BE2C (cell line): ENCODE measurements around the gene MUS81.
"Not testable (repeated sequence)": the region's sequence is repeated elsewhere in the genome, so short reads cannot be mapped to it uniquely, and the experiment has no call there.

ENCODE experiments used
- DNase-seq: peaks from one replicate; pipeline ENCODE4 v3.0.0-alpha.2; 2020
- H3K27me3 ChIP-seq: fragments of 250-450 bp; sonication (Bioruptor Pico); 2 replicates; pipeline ENCODE4 v1.5.1; 2020; ENCODE audit warnings: mild to moderate bottlenecking
- H3K36me3 ChIP-seq: fragments of 250-450 bp; sonication (Bioruptor Pico); 2 replicates; pipeline ENCODE4 v1.5.1; 2020; ENCODE audit warnings: mild to moderate bottlenecking
- H3K4me1 ChIP-seq: fragments of 250-450 bp; sonication (Bioruptor Pico); 2 replicates; pipeline ENCODE4 v1.5.1; 2020
- H3K4me3 ChIP-seq: 2 replicates; pipeline ENCODE4 v1.5.1; 2011; ENCODE audit warnings: low read depth, low read length
- H3K9me3 ChIP-seq: fragments of 250-450 bp; sonication (Bioruptor Pico); 2 replicates; pipeline ENCODE4 v1.5.1; 2020
- CTCF ChIP-seq: IDR thresholded peaks from 2 replicates; pipeline ENCODE4 v1.5.1; 2012; ENCODE audit warnings: mild to moderate bottlenecking, low read depth, low read length

MUS81 gene

DNA sequence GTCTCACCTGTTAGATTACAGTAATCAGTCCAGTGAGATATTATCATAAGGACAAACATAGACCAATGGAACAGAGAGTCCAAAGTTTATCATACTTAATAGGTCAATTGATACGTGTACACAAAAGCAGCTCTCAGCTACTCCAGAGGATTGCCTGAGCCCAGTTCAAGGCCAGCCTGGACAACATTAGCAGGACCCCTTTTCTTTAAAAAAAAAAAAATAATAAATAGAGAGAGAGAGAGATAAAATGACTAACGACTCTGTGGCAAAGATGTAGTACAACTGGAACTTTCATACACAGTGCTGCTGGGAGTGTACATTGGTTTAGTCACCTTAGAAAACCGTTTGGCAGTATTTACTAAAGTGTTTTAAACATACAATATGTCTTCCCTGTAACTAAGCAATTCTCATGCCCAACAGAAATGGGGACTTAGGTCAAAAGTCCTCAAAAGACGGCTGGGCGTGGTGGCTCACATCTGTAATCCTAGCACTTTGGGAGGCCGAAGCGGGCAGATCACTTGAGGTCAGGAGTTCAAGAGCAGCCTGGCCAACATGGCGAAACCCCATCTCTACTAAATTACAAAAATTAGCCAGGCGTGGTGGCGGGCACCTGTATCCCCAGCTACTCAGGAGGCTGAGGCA is 15.9 kb upstream of the MUS81 start:
- no peak for TF ChIP-seq CTCF
- Histone ChIP-seq H3K9me3 (no peaks in the 10 kb centered on the region), H3K27me3 (no peaks in the 10 kb centered on the region), H3K36me3 (no peaks in the 10 kb centered on the region), H3K4me1 (no peaks in the 10 kb centered on the region), H3K4me3 (no peak overlapping the region)
- no peak for DNase-seq

- no peaks in the 10 kb centered on the region for H3K9me3 ChIP-seq
- no peaks in the 10 kb centered on the region for H3K27me3 ChIP-seq
- H3K36me3 ChIP-seq, result peaks cover 12% of the 10 kb centered on the region
- no peaks in the 10 kb centered on the region for H3K4me1 ChIP-seq
- no peak for TF ChIP-seq CTCF
- no peak overlapping the region for H3K4me3 ChIP-seq
- DNase-seq, result no peak
Measured at GRCh38 chr11:65847746-65848145, 12.5 kb upstream of the MUS81 start.

DNA sequence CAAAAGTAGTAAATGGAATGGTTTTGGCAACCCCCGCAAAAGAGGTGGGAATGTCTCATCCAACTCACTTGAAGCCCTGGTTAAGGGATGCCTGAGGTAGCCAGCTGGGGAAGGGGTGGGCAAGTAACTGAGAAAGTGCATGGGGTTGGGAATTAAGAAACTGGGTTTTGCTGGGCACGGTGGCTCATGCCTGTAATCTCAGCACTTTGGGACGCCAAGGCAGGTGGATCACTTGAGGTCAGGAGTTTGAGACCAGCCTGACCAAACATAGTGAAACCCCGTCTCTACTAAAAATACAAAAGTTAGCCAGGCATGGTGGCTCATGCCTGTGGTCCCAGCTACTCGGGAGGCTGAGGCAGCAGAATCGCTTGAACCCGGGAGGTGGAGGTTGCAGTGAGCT is 11.5 kb upstream of the MUS81 start:
- peaks cover 22% of the 10 kb centered on the region for H3K36me3 ChIP-seq
- H3K4me1 ChIP-seq, DNase-seq: not testable (repeated sequence)

GRCh38 chr11:65849366-65849765 is 10.9 kb upstream of the MUS81 start:
- no peak for DNase-seq
- Histone ChIP-seq H3K27me3 (no peaks in the 10 kb centered on the region), H3K4me1 (no peaks in the 10 kb centered on the region), H3K36me3 (peaks cover 29% of the 10 kb centered on the region), H3K9me3 (no peaks in the 10 kb centered on the region), H3K4me3 (no peak overlapping the region)
- no peak for TF ChIP-seq CTCF

More for the DNA sequence above, 11.5 kb upstream of the MUS81 start:
- not testable (repeated sequence) for H3K4me3 ChIP-seq, H3K27me3 ChIP-seq, H3K9me3 ChIP-seq

GRCh38 chr11:65849771-65850216 is 10.4 kb upstream of the MUS81 start:
- no peaks in the 10 kb centered on the region for H3K4me1 ChIP-seq
- TF ChIP-seq CTCF, result no peak
- H3K9me3 ChIP-seq, result no peaks in the 10 kb centered on the region
- no peak overlapping the region for H3K4me3 ChIP-seq
- H3K36me3 ChIP-seq, result peaks cover 30% of the 10 kb centered on the region
- DNase-seq, result no peak
- no peaks in the 10 kb centered on the region for H3K27me3 ChIP-seq

DNA sequence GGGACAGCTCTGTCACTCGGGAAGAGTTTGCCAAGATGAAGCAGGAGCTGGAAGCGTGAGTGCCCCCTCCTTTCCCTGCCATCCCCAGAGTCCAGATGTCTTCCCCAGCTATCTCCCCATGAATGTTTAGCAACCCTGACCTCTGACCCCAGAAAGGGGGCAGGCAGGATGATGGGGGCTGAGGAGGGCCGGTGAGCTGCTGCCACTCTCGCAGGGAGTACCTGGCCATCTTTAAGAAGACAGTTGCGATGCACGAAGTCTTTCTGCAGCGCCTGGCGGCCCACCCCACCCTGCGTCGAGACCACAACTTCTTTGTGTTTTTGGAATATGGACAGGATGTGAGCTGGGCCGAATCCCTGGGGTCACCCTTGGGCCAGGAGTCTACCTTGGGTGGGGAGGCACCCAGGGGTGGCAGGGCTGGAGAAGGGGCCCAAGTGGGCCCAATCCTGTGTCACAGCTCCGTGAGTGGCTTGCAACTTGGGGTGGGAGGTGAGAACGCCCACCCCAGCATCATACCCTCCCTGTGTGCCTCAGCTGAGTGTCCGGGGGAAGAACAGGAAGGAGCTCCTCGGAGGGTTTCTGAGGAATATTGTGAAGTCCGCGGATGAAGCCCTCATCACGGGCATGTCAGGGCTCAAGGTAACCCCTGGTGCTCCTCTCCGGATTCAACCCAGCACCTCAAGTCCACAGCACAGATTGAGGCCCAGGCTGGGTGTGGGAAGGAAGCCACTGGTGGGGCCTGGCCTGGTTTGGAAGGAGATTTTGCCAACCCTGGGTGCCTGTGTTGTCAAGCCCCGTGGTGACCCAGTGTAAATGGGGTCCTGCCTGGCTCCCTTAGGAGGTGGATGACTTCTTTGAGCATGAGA is 9.8 kb upstream of the MUS81 start:
- Histone ChIP-seq H3K27me3 (no peaks in the 10 kb centered on the region), H3K9me3 (no peaks in the 10 kb centered on the region), H3K4me3 (no peak overlapping the region), H3K4me1 (no peaks in the 10 kb centered on the region), H3K36me3 (peaks cover 34% of the 10 kb centered on the region)
- DNase-seq, result no peak
- TF ChIP-seq CTCF, result no peak
